GM12878 (cell line): ENCODE data around the gene ACAD11. TPM values are rescaled to one million over a fixed set of nuclear protein-coding genes. Genes with fewer than 3 reads are reported as not detected.

ENCODE experiments used
- ATAC-seq: fragments of 200-7000 bp; cut with Tn5 transposase; 3 replicates; pipeline ENCODE4 v1.9.1; 2020; ENCODE audit warnings: mild to moderate bottlenecking, moderate library complexity
- BruUV-seq: library from RNA; stranded (reverse); fragments of 400-500 nt; replicated peaks from 2 replicates; lab custom pipeline; 2021; lab: Mats Ljungman, UMichigan
- CTCF ChIA-PET: fragments of 300-600 bp; sonication (Branson Sonifier 250); formaldehyde crosslinking; extraction: SDS; loops from one replicate; lab custom pipeline; 2021; ENCODE audit warnings: inconsistent platforms; lab: Yijun Ruan, JAX
- POLR2A ChIA-PET: fragments of 350-600 bp; formaldehyde crosslinking; extraction: SDS; loops from one replicate; lab custom pipeline; 2021; ENCODE audit warnings: inconsistent platforms; lab: Charles Lee
- RAD21 ChIA-PET: fragments of 300-600 bp; sonication (Branson Sonifier 250); formaldehyde crosslinking; loops from one replicate; lab custom pipeline; 2023; ENCODE audit warnings: antibody characterized with exemption; ENCODE audit not compliant: unreplicated experiment; lab: Charles Lee
- SMC1A ChIA-PET: fragments of 300-600 bp; sonication (Branson Sonifier 250); formaldehyde crosslinking; loops from one replicate; lab custom pipeline; 2023; ENCODE audit not compliant: unreplicated experiment, uncharacterized antibody; lab: Charles Lee
- DNase-seq: peaks from one replicate; pipeline ENCODE4 v3.0.0-alpha.2; 2011; ENCODE audit warnings: low read depth, low spot score
- FAIRE-seq: peaks from 3 replicates; lab custom pipeline; 2011; peaks lifted over from hg19 to GRCh38; lab: Jason Lieb, UNC
- H2AFZ ChIP-seq: 2 replicates; pipeline ENCODE4 v1.6.0; 2011; ENCODE audit warnings: low read depth, low read length, control low read depth; ENCODE audit not compliant: control insufficient read depth
- H3K27ac ChIP-seq: 2 replicates; pipeline ENCODE4 v1.5.1; 2011; ENCODE audit warnings: control low read depth; ENCODE audit not compliant: control insufficient read depth, insufficient read depth
- H3K27me3 ChIP-seq, 2 experiments: replicated peaks in 1 of 2; 2 replicates each; pipeline versions ENCODE4 v1.6.0 to v1.6.1; 2011; ENCODE audit warnings: low read length in 1 of 2; ENCODE audit not compliant: control insufficient read depth in 2 of 2, insufficient read depth in 2 of 2
- H3K36me3 ChIP-seq, 2 experiments: 2 replicates each; pipeline ENCODE4 v1.5.1; 2011; ENCODE audit warnings: low read length in 1 of 2; ENCODE audit not compliant: control insufficient read depth in 2 of 2, insufficient read depth in 2 of 2
- H3K4me1 ChIP-seq: 2 replicates; pipeline ENCODE4 v1.6.1; 2011; ENCODE audit warnings: mild to moderate bottlenecking, low read length, moderate library complexity, mixed read lengths; ENCODE audit not compliant: control insufficient read depth, insufficient read depth
- H3K4me2 ChIP-seq: 2 replicates; pipeline ENCODE4 v1.6.0; 2011; ENCODE audit warnings: control low read depth; ENCODE audit not compliant: control insufficient read depth, insufficient read depth
- H3K4me3 ChIP-seq: fragments of 200-600 bp; sonication (generic); 2 replicates; pipeline ENCODE4 v1.5.1; 2016
- H3K79me2 ChIP-seq: 2 replicates; pipeline ENCODE4 v1.6.0; 2011; ENCODE audit warnings: low read length; ENCODE audit not compliant: control insufficient read depth, insufficient read depth
- H3K9ac ChIP-seq: 2 replicates; pipeline ENCODE4 v1.8.0; 2011; ENCODE audit warnings: low read length, control low read depth, mixed read lengths; ENCODE audit not compliant: control insufficient read depth, insufficient read depth
- H3K9me3 ChIP-seq: replicated peaks from 3 replicates; pipeline ENCODE4 v1.5.1; 2011; ENCODE audit warnings: mild to moderate bottlenecking, low read length; ENCODE audit not compliant: control insufficient read depth, insufficient read depth
- H4K20me1 ChIP-seq: 2 replicates; pipeline ENCODE4 v1.6.0; 2011; ENCODE audit not compliant: control insufficient read depth, insufficient read depth
- BACH1 ChIP-seq: fragments of 450-650 bp; IDR thresholded peaks from 2 replicates; pipeline ENCODE4 v1.6.1; 2017; ENCODE audit warnings: mild to moderate bottlenecking, borderline replicate concordance
- EP300 ChIP-seq, 2 experiments: fragments of 150-350 bp in 1 of 2; IDR thresholded peaks; 2 replicates each; pipeline ENCODE4 v1.6.1; 2011 to 2012; ENCODE audit warnings: low read depth in 2 of 2, low read length in 2 of 2, borderline replicate concordance in 1 of 2, improper control_type of control experiment in 1 of 2, inconsistent platforms in 1 of 2; ENCODE audit not compliant: control insufficient read depth in 1 of 2
- KDM1A ChIP-seq: fragments of 200-600 bp; sonication (generic); IDR thresholded peaks from 2 replicates; pipeline ENCODE4 v1.6.1; 2016; ENCODE audit warnings: borderline replicate concordance
- LARP7 ChIP-seq: fragments of 450-650 bp; IDR thresholded peaks from 2 replicates; pipeline ENCODE4 v1.6.1; 2017; ENCODE audit warnings: mild to moderate bottlenecking
- PML ChIP-seq: IDR thresholded peaks from 2 replicates; pipeline ENCODE4 v1.6.1; 2012; ENCODE audit warnings: low read length, inconsistent platforms
- POU2F2 ChIP-seq: IDR thresholded peaks from 3 replicates; pipeline ENCODE4 v1.6.1; 2011; ENCODE audit warnings: low read depth, mild to moderate bottlenecking, low read length, borderline replicate concordance
- YBX1 ChIP-seq: fragments of 450-650 bp; IDR thresholded peaks from 2 replicates; pipeline ENCODE4 v1.6.1; 2016; ENCODE audit warnings: antibody characterized with exemption
- YY1 ChIP-seq: IDR thresholded peaks from 2 replicates; pipeline ENCODE4 v1.6.1; 2011; ENCODE audit warnings: low read depth, mild to moderate bottlenecking, low read length
- WGBS: methylation state at CpG from one replicate; pipeline ENCODE4 v1.1.6; 2016; ENCODE audit warnings: low lambda C conversion rate; ENCODE audit not compliant: insufficient replicate concordance, insufficient coverage; ENCODE audit errors: missing lambda C conversion rate; 5-methylcytosine and 5-hydroxymethylcytosine counted together
- in situ Hi-C: fragments of 300-500 bp; cut with MboI; formaldehyde crosslinking; loops from 9 replicates; pipeline ENCODE4 v1.14.3; 2018; ENCODE audit warnings: mixed read lengths
- intact Hi-C: fragments of 100-400 bp; cut with micrococcal nuclease; formaldehyde crosslinking; loops from one replicate; pipeline ENCODE4 v1.14.2; 2022; ENCODE audit not compliant: unreplicated experiment
- polyA plus RNA-seq, 11 experiments: library from polyadenylated mRNA; depleted of rRNA in 4 of 11; unstranded in 6 of 11; stranded (reverse) in 5 of 11; fragments of >200 nt; fragmentation: Nextera tagmentation in 4 of 11; fragmentation: Illumina TruSeq in 1 of 11; extraction: Ambion mirVana in 4 of 11; extraction: Trizol in 1 of 11; gene quantifications; 1 replicate in 1 of 11; 2 replicates in 10 of 11; pipeline versions ENCODE4 v1.2.1 to v1.2.3, GENCODE V29; 2011 to 2016; ENCODE audit warnings: inconsistent platforms in 2 of 11, missing spikeins in 2 of 11, low read depth in 1 of 11
- total RNA-seq, 4 experiments: library from RNA; depleted of rRNA in 3 of 4; stranded (reverse); fragments of >200 nt in 3 of 4; fragmentation: Illumina TruSeq in 1 of 4; extraction: Trizol in 1 of 4; gene quantifications; 2 replicates each; pipeline versions ENCODE4 v1.2.1 to v1.2.3, GENCODE V29; 2013 to 2021
- TF ChIP-seq, protein P1 (sequence below): fragments of 450-650 bp; formaldehyde crosslinking; IDR thresholded peaks from 2 replicates; pipeline ENCODE4 v1.4.0; 2022; ENCODE audit warnings: mild to moderate bottlenecking, moderate library complexity
- TF ChIP-seq, protein P2 (sequence below): IDR thresholded peaks from 2 replicates; pipeline ENCODE4 v1.6.1; 2011; ENCODE audit warnings: low read depth, mild to moderate bottlenecking, low read length, moderate library complexity, borderline replicate concordance; ENCODE audit errors: extremely low read depth
- TF ChIP-seq, protein P3 (sequence below): fragments of 450-650 bp; formaldehyde crosslinking; IDR thresholded peaks from 2 replicates; pipeline ENCODE4 v1.4.0; 2020; ENCODE audit warnings: mild to moderate bottlenecking, moderate library complexity

Gene ACAD11
- total and polyA plus RNA-seq, 10 of the 15 experiments (the other 5 are each of a cell fraction or from before 2014, with no cell fraction given) = 2.4 to 15.9 (median 10.4) TPM

DNA sequence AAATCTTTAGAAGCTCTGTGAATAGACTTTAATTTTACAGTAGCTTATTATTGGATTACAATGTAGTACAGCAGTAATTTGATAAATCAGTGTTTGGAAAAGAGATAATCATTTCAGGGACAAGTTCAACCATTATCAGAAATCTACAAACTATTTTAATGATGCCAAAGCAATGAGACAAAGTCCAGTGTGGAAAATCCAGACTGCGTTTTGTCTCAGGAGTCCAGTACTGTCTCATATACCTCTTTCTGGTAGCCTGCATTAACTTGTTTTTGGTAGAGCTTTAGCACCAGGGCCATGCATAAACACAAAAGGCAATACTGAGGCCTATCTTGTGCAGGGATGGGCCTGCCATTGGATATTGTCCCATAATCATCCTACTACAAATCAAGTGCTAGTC, 42.8 kb downstream of the ACAD11 start:
- 97% methylated on average over 1 of the region's 1 CpG for WGBS
- H3K4me1 ChIP-seq = no peaks in the 10 kb centered on the region
- H3K9me3 ChIP-seq = no peaks in the 10 kb centered on the region; the same call in 2 of the 3 replicates
- no peak for ATAC-seq
- no peaks in the 10 kb centered on the region for H3K79me2 ChIP-seq
- H3K27ac ChIP-seq = no peak overlapping the region
- no peak for TF ChIP-seq POU2F2
- TF ChIP-seq, protein P1, sequence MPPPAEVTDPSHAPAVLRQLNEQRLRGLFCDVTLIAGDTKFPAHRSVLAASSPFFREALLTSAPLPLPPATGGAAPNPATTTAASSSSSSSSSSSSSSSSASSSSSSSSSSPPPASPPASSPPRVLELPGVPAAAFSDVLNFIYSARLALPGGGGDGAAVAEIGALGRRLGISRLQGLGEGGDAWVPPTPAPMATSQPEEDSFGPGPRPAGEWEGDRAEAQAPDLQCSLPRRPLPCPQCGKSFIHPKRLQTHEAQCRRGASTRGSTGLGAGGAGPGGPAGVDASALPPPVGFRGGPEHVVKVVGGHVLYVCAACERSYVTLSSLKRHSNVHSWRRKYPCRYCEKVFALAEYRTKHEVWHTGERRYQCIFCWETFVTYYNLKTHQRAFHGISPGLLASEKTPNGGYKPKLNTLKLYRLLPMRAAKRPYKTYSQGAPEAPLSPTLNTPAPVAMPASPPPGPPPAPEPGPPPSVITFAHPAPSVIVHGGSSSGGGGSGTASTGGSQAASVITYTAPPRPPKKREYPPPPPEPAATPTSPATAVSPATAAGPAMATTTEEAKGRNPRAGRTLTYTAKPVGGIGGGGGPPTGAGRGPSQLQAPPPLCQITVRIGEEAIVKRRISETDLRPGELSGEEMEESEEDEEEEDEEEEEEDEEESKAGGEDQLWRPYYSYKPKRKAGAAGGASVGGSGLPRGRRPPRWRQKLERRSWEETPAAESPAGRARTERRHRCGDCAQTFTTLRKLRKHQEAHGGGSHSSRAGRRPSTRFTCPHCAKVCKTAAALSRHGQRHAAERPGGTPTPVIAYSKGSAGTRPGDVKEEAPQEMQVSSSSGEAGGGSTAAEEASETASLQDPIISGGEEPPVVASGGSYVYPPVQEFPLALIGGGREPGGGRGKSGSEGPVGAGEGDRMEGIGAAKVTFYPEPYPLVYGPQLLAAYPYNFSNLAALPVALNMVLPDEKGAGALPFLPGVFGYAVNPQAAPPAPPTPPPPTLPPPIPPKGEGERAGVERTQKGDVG = no peak
- TF ChIP-seq KDM1A = no peak
- TF ChIP-seq YBX1 = no peak
- TF ChIP-seq, protein P2, sequence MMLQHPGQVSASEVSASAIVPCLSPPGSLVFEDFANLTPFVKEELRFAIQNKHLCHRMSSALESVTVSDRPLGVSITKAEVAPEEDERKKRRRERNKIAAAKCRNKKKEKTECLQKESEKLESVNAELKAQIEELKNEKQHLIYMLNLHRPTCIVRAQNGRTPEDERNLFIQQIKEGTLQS = no peak
- TF ChIP-seq PML = no peak
- TF ChIP-seq, protein P3, sequence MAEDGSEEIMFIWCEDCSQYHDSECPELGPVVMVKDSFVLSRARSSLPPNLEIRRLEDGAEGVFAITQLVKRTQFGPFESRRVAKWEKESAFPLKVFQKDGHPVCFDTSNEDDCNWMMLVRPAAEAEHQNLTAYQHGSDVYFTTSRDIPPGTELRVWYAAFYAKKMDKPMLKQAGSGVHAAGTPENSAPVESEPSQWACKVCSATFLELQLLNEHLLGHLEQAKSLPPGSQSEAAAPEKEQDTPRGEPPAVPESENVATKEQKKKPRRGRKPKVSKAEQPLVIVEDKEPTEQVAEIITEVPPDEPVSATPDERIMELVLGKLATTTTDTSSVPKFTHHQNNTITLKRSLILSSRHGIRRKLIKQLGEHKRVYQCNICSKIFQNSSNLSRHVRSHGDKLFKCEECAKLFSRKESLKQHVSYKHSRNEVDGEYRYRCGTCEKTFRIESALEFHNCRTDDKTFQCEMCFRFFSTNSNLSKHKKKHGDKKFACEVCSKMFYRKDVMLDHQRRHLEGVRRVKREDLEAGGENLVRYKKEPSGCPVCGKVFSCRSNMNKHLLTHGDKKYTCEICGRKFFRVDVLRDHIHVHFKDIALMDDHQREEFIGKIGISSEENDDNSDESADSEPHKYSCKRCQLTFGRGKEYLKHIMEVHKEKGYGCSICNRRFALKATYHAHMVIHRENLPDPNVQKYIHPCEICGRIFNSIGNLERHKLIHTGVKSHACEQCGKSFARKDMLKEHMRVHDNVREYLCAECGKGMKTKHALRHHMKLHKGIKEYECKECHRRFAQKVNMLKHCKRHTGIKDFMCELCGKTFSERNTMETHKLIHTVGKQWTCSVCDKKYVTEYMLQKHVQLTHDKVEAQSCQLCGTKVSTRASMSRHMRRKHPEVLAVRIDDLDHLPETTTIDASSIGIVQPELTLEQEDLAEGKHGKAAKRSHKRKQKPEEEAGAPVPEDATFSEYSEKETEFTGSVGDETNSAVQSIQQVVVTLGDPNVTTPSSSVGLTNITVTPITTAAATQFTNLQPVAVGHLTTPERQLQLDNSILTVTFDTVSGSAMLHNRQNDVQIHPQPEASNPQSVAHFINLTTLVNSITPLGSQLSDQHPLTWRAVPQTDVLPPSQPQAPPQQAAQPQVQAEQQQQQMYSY (CRISPR knock-in tag) = no peak
- TF ChIP-seq YY1 = no peak
- TF ChIP-seq EP300 (IDR thresholded peaks at IDR 0.05; ENCODE audit: borderline replicate concordance in 1 of 2, control insufficient read depth in 1 of 2, low read depth in 2 of 2, low read length in 2 of 2) = no peak
- TF ChIP-seq BACH1 = no peak
- TF ChIP-seq LARP7 = no peak
- H4K20me1 ChIP-seq = no peaks in the 10 kb centered on the region
- ChIA-PET POLR2A (no interaction called here), RAD21 (no interaction called here), SMC1A (interaction anchor here (1.2 kb wide), 1 partner anchor 82 kb away, joined by 3 read pairs; no protein-coding TSS in a partner anchor), CTCF (interaction anchor here (2.1 kb wide), 1 partner anchor 9 kb away, joined by 5 read pairs; no protein-coding TSS in a partner anchor)
- H3K4me3 ChIP-seq = no peak overlapping the region
- no peak overlapping the region for H2AFZ ChIP-seq
- no peak for DNase-seq
- H3K27me3 ChIP-seq = no peaks in the 10 kb centered on the region
- H3K36me3 ChIP-seq = peaks cover 0 to 4% of the 10 kb centered on the region in 2 experiments; a peak in 1 of 4 replicates
- no TSS peak for BruUV-seq
- FAIRE-seq = no peak
- intact Hi-C loops (no loop called here), in situ Hi-C loops (no loop called here)
- H3K4me2 ChIP-seq = no peak overlapping the region
- H3K9ac ChIP-seq = no peak overlapping the region
